Uterus (tissue), 4 donors: Measurements from ENCODE around the gene CCT6B. TPM values are rescaled to one million over a fixed set of nuclear protein-coding genes. Genes with fewer than 3 reads are reported as not detected.

Experiments
- DNase-seq, 2 donors: peaks; one replicate each; pipeline ENCODE4 v3.0.0-alpha.2; 2019 to 2020
- H3K27ac ChIP-seq, 2 donors: fragments of 200-600 bp; sonication (generic); 1 replicate in 1 of 2; 2 replicates in 1 of 2; pipeline ENCODE4 v1.5.1; 2016 to 2018
- H3K27me3 ChIP-seq, 2 donors: fragments of 200-600 bp; sonication (generic); one replicate each; pipeline ENCODE4 v1.5.1; 2018 to 2019; ENCODE audit warnings: control low read depth in 1 of 2
- H3K36me3 ChIP-seq, 2 donors: fragments of 200-600 bp; sonication (generic); one replicate each; pipeline ENCODE4 v1.5.1; 2019; ENCODE audit warnings: control low read depth in 1 of 2
- H3K4me1 ChIP-seq, 2 donors: fragments of 200-600 bp; sonication (generic); one replicate each; pipeline ENCODE4 v1.5.1; 2018 to 2019; ENCODE audit warnings: control low read depth in 1 of 2
- H3K4me3 ChIP-seq, 2 donors: fragments of 200-600 bp; sonication (generic); 1 replicate in 1 of 2; 2 replicates in 1 of 2; pipeline ENCODE4 v1.5.1; 2018 to 2019; ENCODE audit warnings: mild to moderate bottlenecking in 1 of 2
- H3K9me3 ChIP-seq, 2 donors: fragments of 200-600 bp; sonication (generic); one replicate each; pipeline ENCODE4 v1.5.1; 2019; ENCODE audit warnings: control low read depth in 1 of 2
- POLR2A ChIP-seq, 2 donors: fragments of 450-650 bp; IDR thresholded peaks; one replicate each; pipeline ENCODE4 v1.6.1; 2016; ENCODE audit warnings: antibody characterized with exemption in 2 of 2, mild to moderate bottlenecking in 1 of 2, moderate library complexity in 1 of 2
- intact Hi-C: fragments of 100-400 bp; cut with DNase I; formaldehyde crosslinking; loops from one replicate; pipeline ENCODE4 v1.15.1; 2023; ENCODE audit warnings: low total_unique reads
- total RNA-seq, 4 donors: library from RNA; depleted of rRNA in 3 of 4; stranded (reverse); fragments of >200 nt in 3 of 4; gene quantifications; one replicate each; pipeline versions ENCODE4 v1.1.0 to v1.2.4, GENCODE V29; 2014 to 2023
- TF ChIP-seq, protein P1 (sequence below), 4 experiments: fragments of 200-600 bp in 2 of 4; fragments of 450-650 bp in 2 of 4; sonication (generic) in 2 of 4; IDR thresholded peaks; one replicate each; pipeline ENCODE4 v1.5.1; 2016 to 2019; ENCODE audit warnings: antibody characterized with exemption in 4 of 4, mild to moderate bottlenecking in 2 of 4, moderate library complexity in 1 of 4
- donor health status: DM: yes; HTN: yes; CAD: no.

Gene CCT6B
- total RNA-seq, 4 donors from 2014 or later: 0.77 to 9.3 (median 7.1) TPM

DNA sequence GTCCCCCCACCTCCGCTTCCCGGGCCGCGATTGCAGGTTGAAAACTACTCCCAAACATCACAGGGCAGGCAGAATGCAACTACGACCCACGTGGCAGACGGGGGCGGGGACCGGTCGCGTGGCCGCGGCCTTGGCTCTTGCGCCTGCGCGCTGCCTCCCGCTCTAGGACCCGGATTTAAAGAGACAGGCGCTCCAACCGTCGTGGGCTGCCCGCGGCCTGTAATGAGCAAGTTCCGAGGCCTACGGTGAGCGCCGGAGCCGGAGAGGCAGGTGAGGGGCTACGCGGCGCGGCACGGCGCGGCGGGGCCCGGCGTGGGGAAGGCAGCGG is 19.1 kb upstream of the CCT6B start, which contains the start of gene LIG3:
Gene LIG3 (plus strand): TSS at position 160 of the 328 bp plus-strand sequence. CDS start 2,494 bp downstream, outside the sequence.
- Histone ChIP-seq H3K4me1 (no peaks in the 10 kb centered on the region), H3K27me3 (no peaks in the 10 kb centered on the region), H3K4me3 (peak within 1 kb of the TSS; percentile 82 to 83), H3K36me3 (no peaks in the 10 kb centered on the region), H3K9me3 (no peaks in the 10 kb centered on the region), H3K27ac (peak within 1 kb of the TSS; percentile 99)
- TF ChIP-seq, protein P1, sequence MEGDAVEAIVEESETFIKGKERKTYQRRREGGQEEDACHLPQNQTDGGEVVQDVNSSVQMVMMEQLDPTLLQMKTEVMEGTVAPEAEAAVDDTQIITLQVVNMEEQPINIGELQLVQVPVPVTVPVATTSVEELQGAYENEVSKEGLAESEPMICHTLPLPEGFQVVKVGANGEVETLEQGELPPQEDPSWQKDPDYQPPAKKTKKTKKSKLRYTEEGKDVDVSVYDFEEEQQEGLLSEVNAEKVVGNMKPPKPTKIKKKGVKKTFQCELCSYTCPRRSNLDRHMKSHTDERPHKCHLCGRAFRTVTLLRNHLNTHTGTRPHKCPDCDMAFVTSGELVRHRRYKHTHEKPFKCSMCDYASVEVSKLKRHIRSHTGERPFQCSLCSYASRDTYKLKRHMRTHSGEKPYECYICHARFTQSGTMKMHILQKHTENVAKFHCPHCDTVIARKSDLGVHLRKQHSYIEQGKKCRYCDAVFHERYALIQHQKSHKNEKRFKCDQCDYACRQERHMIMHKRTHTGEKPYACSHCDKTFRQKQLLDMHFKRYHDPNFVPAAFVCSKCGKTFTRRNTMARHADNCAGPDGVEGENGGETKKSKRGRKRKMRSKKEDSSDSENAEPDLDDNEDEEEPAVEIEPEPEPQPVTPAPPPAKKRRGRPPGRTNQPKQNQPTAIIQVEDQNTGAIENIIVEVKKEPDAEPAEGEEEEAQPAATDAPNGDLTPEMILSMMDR (IDR thresholded peaks at IDR 0.05): no peak
- peak; percentile 56 to 81 for TF ChIP-seq POLR2A (IDR thresholded peaks at IDR 0.05)
- intact Hi-C loops: no loop called here
- peak; percentile 94 to 95 for DNase-seq

DNA sequence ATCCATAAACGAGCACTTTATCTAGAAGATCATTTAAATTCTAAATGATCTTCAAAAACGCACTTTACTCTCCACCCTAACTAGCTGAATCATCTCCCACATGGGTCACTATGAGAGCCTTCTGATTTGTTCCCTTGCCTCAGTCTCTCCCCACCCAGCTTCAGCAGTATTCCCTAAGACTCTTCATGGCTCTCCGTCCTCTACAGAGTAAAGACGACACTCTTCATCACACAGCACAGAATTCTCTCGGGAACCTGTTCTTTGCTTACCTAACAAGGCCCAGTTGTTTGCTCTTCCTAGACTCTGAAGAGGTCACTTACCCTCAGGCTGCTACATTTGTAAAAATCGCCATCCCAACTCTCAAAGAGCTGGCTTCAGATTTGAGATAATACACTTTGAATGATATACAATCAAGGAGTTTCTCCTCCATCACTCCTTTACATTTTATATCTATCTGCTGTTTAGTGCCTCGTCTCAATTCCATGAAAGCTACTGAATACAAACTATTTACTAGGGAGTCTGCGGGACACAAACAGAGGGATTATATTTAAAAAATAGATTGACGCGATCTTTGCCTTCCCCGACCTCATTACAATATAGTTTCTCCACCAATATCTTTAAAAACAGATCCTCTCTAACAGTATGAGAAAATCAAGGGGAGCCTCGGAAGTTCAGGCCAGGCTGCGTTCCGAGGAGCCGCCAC is 18.5 kb upstream of the CCT6B start:
- Histone ChIP-seq H3K4me3 (peak overlapping the region; percentile 82 to 83), H3K9me3 (no peaks in the 10 kb centered on the region), H3K27me3 (no peaks in the 10 kb centered on the region), H3K4me1 (no peaks in the 10 kb centered on the region), H3K27ac (peak overlapping the region; percentile 99), H3K36me3 (no peaks in the 10 kb centered on the region)
- intact Hi-C loops: no loop called here
- no peak for DNase-seq
- no peak for TF ChIP-seq POLR2A (IDR thresholded peaks at IDR 0.05)
- TF ChIP-seq, protein P1 (IDR thresholded peaks at IDR 0.05): no peak

DNA sequence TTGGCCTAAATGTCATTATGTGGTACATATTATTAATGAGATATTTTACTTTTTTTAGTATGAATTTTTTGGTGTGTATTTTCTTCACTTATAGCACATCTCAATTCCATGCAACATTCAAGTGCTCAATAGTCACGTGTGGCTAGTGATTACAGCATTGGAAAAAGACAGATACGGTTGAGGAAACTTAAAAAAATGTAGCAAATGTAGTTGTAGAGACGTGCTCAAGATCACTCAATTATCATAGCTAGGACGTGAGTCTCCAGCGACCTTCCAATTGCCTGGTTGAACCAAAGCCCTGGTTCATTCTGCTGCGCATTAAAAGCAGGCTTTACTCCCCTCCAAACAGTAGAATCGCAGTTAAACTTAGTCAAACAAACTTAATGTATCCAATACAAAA is 17.9 kb upstream of the CCT6B start:
- H3K9me3 ChIP-seq: no peaks in the 10 kb centered on the region
- H3K36me3 ChIP-seq: no peaks in the 10 kb centered on the region
- H3K4me3 ChIP-seq: no peak overlapping the region
- intact Hi-C loops: no loop called here
- H3K27me3 ChIP-seq: no peaks in the 10 kb centered on the region
- H3K27ac ChIP-seq: no peak overlapping the region
- H3K4me1 ChIP-seq: no peaks in the 10 kb centered on the region
- DNase-seq: no peak
- TF ChIP-seq, protein P1 (IDR thresholded peaks at IDR 0.05): no peak
- no peak for TF ChIP-seq POLR2A (IDR thresholded peaks at IDR 0.05)

DNA sequence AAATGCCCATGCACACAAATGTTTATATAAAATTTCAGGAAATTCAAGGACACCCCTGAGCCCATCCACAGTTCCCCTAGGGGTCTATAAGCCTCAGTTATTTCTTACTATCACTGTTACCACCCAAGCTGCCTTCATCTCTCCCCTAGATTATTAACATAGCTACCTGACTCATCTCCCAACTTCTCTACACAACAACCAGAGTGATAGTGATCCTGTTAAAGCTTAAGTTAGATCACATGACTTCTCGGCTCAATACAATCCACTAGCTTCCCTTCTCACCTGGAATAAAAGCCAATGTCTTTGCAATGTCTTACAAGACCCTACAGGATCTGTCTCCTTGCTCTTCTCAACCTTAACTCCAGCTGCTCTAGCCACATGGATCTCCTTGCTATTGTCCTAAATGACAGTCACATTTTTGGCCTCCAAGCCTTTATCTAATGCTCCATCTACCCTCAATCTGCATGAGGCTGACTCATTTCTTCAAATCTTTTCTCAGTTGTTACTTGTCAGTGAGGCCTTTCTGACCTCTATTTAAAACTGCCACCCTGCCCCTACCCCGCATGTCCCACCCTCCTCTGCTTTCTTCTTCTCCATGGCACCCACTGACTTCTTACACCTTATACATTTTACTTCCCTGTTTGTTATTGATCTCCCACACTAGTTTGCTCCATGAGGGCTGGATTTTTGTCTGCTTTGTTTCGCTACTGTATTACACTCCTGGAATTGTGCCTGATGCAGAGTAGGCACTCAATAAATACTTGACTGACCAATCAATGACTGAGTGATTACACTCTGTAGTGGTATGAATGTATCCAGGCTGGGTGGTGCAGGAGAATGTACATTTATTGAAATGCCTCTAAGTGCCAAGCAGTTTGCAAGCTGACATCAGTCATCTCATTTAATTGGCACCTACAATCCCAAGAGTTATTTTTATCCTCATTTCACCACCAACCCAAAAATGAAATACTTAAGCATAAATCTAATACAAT is 13.8 kb upstream of the CCT6B start:
- Histone ChIP-seq H3K4me1 (no peaks in the 10 kb centered on the region), H3K27me3 (no peaks in the 10 kb centered on the region), H3K4me3 (no peak overlapping the region), H3K9me3 (no peaks in the 10 kb centered on the region), H3K36me3 (no peaks in the 10 kb centered on the region), H3K27ac (no peak overlapping the region)
- intact Hi-C loops: no loop called here
- DNase-seq: no peak
- no peak for TF ChIP-seq POLR2A (IDR thresholded peaks at IDR 0.05)
- TF ChIP-seq, protein P1 (IDR thresholded peaks at IDR 0.05): no peak

DNA sequence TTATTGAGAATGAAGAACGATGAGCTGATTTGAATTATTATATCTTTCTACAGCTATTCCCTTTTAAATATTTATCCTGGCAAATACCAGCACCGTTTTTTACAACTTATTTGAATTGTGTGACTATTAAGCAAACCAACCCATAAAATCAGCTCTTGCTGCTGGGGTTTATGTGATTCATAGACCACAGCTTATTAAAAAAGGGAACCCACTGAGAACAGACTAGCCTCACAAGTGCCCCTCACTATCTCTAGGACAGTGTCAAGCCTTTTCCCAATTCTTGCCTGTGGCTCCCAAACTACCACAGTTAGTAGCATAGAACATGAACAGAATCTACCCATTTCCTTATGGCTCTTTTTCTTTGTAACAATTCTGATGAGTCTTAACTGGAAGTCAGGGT is 12.9 kb upstream of the CCT6B start:
- no peak overlapping the region for H3K4me3 ChIP-seq
- DNase-seq: no peak
- H3K27ac ChIP-seq: no peak overlapping the region
- intact Hi-C loops: no loop called here
- H3K4me1 ChIP-seq: no peaks in the 10 kb centered on the region
- H3K36me3 ChIP-seq: no peaks in the 10 kb centered on the region
- no peak for TF ChIP-seq POLR2A (IDR thresholded peaks at IDR 0.05)
- TF ChIP-seq, protein P1 (IDR thresholded peaks at IDR 0.05): no peak
- no peaks in the 10 kb centered on the region for H3K9me3 ChIP-seq
- no peaks in the 10 kb centered on the region for H3K27me3 ChIP-seq
